Fibroblast of lung (primary cell): ENCODE results near the gene CALD1.

Experiments
- EZH2 ChIP-seq: IDR thresholded peaks from 2 replicates; pipeline ENCODE4 v1.5.1; 2012; ENCODE audit warnings: low read length, control low read depth, mild to moderate bottlenecking; ENCODE audit errors: missing control alignments
- TF ChIP-seq, protein P1 (sequence below), 2 donors: IDR thresholded peaks in 1 of 2; conservative IDR thresholded peaks in 1 of 2; 1 replicate in 1 of 2; 2 replicates in 1 of 2; pipeline ENCODE4 v1.5.1; 2011 to 2012; ENCODE audit warnings: low read length in 2 of 2, control low read depth in 1 of 2, inconsistent platforms in 1 of 2, low read depth in 1 of 2, mild to moderate bottlenecking in 1 of 2

DNA sequence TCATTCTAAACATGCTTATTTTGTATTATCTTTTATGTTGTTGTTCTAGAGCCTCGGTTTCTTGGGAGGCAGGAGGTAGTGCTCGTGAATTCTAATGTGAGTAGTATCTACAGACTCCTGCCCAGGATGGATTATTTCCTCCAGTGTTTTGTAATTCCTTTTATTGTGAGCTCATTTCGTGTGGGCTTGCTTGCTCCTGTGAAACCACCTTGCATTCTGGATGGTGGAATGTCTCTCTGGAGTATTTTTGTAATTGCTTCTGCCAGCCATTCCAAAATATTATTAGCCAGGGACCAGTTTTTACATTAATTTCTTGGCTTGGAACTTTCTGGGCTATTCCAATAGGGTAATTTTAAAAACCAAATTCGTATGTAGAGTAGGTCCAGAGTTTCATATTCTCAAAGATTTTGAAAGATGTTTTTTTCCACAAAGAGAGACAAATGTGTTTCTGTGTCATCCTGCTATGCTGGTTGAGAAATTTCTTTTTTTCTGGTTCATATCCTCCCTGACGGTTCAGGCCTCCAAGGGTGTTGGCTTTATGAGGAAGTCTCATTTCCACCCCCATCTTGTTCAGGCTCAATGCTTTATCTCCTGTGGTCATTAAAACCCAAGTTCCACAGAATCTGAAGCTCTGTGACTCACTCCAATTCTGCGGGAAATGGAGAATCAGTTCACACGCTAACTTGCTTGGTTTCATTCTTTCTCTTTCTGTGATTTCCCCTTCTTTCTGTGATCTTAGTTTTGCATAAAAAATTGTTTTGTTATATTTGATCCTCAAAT, 41.7 kb upstream of the CALD1 start:
- TF ChIP-seq, protein P1, sequence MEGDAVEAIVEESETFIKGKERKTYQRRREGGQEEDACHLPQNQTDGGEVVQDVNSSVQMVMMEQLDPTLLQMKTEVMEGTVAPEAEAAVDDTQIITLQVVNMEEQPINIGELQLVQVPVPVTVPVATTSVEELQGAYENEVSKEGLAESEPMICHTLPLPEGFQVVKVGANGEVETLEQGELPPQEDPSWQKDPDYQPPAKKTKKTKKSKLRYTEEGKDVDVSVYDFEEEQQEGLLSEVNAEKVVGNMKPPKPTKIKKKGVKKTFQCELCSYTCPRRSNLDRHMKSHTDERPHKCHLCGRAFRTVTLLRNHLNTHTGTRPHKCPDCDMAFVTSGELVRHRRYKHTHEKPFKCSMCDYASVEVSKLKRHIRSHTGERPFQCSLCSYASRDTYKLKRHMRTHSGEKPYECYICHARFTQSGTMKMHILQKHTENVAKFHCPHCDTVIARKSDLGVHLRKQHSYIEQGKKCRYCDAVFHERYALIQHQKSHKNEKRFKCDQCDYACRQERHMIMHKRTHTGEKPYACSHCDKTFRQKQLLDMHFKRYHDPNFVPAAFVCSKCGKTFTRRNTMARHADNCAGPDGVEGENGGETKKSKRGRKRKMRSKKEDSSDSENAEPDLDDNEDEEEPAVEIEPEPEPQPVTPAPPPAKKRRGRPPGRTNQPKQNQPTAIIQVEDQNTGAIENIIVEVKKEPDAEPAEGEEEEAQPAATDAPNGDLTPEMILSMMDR (conservative IDR thresholded peaks at IDR 0.05 in 1 of 2, IDR thresholded peaks at IDR 0.05 in 1 of 2; ENCODE audit: low read depth in 1 of 2, low read length in 2 of 2): no peak
- no peak for TF ChIP-seq EZH2
